ENCODE results near the gene PAQR6.
"Not testable (repeated sequence)": the region's sequence is repeated elsewhere in the genome, so short reads cannot be mapped to it uniquely, and the experiment has no call there.

PAQR6 gene

DNA sequence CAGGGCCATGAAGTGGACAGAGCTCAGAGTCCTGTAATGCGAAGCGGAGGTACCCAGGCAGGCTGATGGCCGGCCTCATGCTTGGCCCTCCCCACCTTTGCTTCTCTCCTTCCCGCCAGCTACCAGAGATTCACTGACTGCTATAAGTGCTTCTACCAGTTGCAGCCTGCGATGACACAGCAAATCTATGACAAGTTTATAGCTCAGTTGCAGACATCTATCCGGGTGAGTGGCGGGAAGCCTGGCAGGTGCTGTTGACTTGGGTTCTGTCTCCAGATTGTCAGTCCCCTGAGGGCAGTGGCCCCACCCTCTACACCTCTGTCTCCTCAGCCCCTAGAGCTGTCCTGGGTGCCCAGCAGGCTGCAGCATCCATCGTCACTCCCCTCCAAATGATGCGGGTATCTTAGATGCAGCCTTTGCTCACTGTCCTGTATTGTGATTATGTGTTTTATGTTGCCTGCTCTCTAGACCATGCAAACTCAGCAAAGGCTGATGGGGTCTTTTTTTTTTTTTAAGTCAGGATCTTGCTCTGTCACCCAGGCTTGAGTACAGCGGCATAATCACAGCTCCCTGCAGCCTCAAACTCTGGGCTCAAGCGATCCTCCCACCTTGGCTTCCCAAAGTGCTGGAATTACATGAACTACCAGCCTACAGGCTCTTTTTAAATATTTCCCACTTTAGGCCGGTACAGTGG is 15.5 kb downstream of the PAQR6 start:
- no peak for FAIRE-seq
- no peak for TF ChIP-seq POLR2A (IDR thresholded peaks at IDR 0.05; ENCODE audit: low read depth, low read length)
- DNase-seq (ENCODE audit: insufficient read length, low spot score): no peak

DNA sequence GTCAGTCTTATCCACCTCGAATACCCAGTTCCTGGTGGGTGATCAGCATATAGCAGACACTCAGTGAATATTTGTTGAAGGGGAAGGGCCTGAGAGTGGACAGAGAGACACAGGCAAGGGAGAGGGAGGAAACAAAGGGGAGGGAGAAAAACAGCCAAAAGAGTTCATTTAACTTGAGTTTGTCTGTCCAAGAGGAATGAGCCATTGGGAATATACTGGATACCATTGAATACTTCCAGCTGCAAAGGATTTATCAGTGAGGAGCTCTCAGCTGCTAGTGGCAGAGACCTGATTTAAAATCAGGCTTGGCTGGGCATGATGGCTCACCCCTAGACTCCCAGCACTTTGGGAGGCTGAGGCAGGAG is 17.4 kb downstream of the PAQR6 start:
- no peak for TF ChIP-seq POLR2A (IDR thresholded peaks at IDR 0.05; ENCODE audit: low read depth, low read length)

DNA sequence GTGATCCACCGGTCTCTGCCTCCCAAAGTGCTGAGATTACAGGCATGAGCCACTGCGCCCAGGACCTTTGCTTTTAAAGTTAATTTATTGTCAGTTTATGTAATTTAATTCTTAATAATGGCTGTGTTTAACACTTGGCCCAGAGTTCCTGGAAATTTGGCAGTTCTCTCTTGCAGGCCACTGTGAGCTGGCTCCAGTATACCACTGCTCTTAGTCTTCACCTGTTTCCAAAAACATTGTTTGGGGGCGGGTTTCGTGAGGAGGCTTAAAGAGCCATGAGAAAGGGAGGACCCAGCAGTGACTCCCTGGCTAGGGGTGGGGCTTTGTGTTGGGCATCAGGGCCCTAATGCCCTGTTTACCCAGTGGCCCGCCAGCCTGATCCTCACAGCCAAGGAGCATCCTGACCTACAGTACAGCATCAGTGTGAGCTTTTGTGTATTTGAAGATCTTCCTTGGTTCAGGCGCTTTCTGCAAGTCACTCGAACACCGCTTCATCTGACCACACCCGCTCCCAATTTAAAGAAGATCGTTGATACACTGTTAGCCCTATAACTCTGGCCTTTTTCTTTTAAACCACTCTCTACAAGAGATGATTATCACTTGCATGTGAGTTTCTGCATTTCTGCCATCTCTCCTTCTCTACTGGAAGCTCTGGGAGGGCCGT is 17.9 kb downstream of the PAQR6 start:
- no peak for DNase-seq (ENCODE audit: insufficient read length, low spot score)
- TF ChIP-seq POLR2A (IDR thresholded peaks at IDR 0.05; ENCODE audit: low read depth, low read length): no peak
- no peak for FAIRE-seq

More for the DNA sequence above, 17.4 kb downstream of the PAQR6 start:
- DNase-seq (ENCODE audit: insufficient read length, low spot score): no peak
- FAIRE-seq: no peak

DNA sequence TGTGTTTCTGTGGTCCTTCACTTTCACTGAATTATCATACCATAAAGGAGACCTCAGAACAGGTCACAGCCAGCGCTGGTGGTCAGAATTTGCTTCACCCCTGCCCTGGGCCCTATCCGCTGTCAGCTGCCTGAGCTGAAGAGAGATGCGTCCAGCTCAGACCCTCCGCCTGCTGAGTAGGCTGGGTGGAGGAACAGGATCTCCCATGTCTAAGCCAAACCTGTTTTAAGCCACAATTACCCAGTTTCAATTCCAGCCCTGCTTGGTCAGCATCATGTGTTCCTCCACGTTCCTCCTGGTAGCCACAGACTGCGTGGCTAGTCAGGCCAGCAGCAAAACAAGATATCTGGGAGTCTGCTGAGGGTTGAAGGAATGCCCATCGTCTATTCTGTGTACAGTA is 19.4 kb downstream of the PAQR6 start:
- DNase-seq (ENCODE audit: insufficient read length, low spot score) (no peak), FAIRE-seq (no peak)
- TF ChIP-seq POLR2A (IDR thresholded peaks at IDR 0.05; ENCODE audit: low read depth, low read length): no peak

DNA sequence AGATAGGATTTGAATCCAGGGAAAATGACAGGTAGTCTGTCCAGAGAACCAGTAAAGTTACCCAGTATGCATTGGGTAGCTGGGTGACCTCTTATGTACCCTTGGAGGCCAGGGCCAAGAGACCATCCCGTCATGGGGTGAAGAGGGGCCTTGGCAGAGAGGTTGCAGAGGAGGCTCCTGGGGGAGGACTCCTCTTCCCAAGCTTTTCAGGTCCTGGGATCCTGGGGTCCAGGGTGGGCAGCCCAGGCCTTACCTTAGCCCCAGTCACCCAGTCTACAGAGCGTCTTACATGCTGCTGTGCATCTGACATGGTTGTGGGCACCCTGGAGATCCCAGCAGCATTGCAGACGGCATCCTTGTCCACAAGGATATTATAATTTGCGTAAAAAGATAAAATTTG is 21.1 kb downstream of the PAQR6 start:
- DNase-seq (ENCODE audit: insufficient read length, low spot score): no peak
- FAIRE-seq: no peak
- no peak for TF ChIP-seq POLR2A (IDR thresholded peaks at IDR 0.05; ENCODE audit: low read depth, low read length)

DNA sequence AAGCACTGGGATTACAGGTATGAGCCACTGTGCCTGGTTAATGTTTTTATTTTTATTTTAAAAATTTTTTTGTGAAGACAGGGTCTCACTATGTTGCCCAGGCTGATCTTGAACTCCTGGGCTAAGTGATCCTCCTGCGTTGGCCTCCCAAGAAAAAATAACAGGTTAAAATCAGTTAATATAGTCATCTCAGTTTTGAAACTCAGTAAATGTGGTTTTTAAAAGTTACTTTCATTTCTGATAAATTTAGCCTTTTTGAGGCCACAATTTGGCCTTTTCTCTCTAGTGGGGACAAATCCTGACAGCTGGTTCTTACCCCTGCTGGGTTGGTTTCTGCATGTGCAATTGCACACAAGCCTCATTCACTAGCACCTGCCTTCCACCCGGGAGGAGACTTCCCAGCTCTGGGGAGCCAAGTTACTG is 21.7 kb downstream of the PAQR6 start:
- FAIRE-seq (no peak), DNase-seq (ENCODE audit: insufficient read length, low spot score) (no peak)
- TF ChIP-seq POLR2A (IDR thresholded peaks at IDR 0.05; ENCODE audit: low read depth, low read length): no peak

DNA sequence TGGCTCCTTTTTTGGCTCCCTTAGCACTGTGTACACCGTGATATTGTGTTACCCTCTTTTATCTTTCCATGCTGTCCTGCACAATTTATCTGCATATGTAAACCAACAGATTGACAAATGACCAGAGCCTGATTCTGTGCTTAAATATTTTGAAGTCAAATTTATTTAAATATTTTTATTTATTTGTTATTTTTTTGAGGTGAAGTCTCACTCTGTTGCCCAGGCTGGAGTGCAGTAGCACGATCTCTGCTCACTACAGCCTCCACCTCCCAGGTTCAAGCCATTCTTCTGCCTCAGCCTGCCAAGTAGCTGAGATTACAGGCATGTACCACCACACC is 22.2 kb downstream of the PAQR6 start:
- TF ChIP-seq POLR2A (IDR thresholded peaks at IDR 0.05; ENCODE audit: low read depth, low read length): no peak
- FAIRE-seq (no peak), DNase-seq (ENCODE audit: insufficient read length, low spot score) (no peak)

DNA sequence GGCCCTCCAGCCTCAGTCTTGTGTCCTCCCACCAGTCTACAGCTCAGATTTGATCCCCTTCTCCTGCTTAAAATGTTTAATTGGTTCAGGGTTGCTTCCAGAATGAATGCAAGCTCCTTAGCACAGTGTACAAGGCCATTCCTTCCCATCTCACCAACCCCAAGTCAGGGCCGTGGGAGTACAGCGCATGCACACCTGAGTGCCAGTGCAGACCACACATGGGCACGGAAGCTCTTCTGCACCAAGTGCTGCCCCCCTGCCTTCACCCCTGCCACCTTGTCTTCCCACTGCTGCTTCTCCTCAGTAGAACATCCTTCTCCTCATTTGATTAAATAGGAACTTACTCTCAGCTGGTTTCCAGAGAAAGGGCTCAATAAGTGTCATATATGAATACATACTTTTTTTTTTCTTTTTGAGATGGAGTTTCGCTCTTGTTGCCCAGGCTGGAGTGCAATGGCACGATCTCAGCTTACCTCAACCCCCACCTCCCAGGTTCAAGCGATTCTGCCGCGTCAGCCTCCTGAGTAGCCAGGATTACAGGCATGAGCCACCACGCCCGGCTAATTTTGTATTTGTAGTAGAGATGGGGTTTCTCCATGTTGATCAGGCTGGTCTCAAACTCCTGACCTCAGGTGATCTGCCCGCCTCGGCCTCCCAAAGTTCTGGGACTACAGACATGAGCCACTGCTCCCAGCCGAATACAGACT is 25.7 kb downstream of the PAQR6 start:
- TF ChIP-seq POLR2A (IDR thresholded peaks at IDR 0.05; ENCODE audit: low read depth, low read length): no peak
- DNase-seq (ENCODE audit: insufficient read length, low spot score): no peak
- FAIRE-seq: no peak

DNA sequence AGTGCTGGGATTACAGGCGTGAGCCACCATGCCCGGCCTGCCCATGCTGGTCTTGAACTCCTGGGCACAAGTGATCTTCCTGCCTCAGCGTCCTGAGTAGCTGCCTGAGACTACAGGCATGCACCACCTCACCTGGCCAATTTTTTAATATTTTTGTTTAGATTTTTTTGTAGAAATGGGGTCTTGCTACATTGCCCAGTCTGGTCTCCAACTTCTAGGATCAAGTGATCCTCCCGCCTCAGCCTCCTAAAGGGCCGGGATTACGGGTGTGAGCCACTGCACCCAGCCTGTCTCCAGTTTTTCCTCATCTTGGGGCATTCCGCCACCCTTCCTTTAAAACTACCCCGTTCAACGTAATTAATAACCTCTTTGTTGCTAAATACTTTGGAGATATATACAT is 27.6 kb downstream of the PAQR6 start:
- no peak for TF ChIP-seq POLR2A (IDR thresholded peaks at IDR 0.05; ENCODE audit: low read depth, low read length)
- DNase-seq (ENCODE audit: insufficient read length, low spot score): no peak
- FAIRE-seq: no peak

DNA sequence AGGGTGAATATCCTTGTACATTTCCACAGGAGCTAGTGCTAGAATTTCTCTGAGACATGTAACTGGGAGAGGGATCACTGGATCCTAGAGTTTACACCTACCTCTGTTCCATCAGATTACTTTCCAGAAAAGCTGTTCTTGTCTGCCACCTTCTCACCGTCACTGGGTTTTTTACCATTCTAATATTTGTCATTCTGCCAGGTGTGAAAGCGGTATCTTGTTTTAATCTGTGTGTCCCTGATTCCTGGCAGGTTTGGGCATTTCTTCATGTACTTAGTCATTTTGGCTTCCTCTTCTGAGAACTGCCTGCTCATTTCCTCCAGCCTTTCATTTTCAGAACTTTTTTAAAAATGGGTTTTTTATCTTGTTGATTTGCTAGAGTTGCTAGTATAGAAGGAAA is 30.0 kb downstream of the PAQR6 start:
- DNase-seq (ENCODE audit: insufficient read length, low spot score) (peak; percentile 54), FAIRE-seq (no peak)
- no peak for TF ChIP-seq POLR2A (IDR thresholded peaks at IDR 0.05; ENCODE audit: low read depth, low read length)

DNA sequence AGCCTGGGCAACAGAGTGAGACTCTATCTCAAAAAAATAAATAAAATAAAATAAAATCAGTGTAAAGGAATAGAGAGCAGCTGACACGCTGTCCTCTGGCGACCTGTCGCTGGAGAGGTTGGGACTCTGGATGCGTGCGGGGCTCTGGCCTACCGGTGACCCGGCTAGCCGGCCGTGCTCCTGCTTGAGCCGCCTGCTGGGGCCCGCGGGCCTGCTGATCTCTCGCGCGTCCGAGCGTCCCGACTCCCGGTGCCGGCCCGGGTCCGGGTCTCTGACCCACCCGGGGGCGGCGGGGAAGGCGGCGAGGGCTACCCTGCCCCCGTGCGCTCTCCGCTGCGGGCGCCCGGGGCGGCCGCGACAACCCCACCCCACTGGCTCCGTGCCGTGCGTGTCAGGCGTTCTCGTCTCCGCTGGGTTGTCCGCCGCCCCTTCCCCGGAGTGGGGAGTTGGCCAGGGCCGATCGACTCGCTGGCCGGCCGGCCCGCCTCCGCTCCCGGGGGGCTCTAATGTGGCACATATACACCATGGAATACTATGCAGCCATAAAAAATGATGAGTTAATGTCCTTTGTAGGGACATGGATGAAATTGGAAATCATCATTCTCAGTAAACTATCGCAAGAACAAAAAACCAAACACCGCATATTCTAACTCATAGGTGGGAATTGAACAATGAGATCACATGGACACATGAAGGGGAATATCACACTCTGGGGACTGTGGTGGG is 31.3 kb downstream of the PAQR6 start:
- peak; percentile 6 for FAIRE-seq

DNA sequence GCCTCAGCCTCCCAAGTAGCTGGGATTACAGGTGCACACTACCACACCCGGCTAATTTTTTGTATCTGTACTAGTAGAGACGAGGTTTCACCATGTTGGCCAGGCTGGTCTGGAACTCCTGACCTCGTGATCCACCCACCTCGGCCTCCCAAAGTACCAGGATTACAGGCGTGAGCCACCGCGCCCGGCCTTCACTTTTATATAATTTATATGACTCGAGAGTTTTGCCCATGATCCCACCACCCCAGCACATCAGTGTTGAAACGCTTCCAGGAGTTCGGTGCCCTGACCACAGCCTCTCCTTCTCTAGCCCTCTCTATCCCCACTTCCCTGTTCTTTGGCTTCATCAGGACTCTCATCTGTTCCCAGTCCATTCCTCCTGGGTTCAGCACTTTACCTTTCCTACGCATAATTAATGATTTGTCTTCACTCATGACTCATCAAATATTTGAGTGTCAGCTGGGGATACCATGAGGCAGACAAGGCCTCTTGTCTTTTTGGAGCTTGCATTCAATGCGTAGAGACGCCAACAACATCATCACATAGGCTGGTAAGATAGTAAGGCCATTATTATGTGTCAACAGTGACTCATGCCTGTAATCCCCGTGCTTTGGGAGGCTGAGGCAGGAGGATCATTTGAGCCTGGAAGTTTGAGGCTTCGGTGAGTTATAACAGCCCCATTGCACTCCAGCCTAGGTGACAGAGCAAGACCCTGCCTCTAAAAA is 33.7 kb downstream of the PAQR6 start:
- DNase-seq (ENCODE audit: insufficient read length, low spot score) (peak; percentile 84), FAIRE-seq (no peak)
- no peak for TF ChIP-seq POLR2A (IDR thresholded peaks at IDR 0.05; ENCODE audit: low read depth, low read length)

More for the DNA sequence above, 31.3 kb downstream of the PAQR6 start:
- DNase-seq (ENCODE audit: insufficient read length, low spot score): not testable (repeated sequence)

DNA sequence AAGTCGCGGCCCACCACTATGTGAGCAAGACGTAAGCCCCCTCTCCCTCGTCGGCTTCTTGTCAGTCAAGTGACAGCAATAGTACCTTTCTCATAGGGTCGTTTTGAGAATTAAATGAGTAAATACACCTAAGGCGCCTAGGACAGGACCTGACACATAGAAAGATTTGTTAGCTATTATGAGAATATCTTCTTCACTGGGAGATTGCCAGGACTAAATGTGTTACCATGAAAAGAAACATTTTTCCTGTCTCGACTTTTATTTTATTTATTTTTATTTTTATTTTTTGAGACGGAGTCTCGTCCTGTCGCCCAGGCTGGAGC is 34.3 kb downstream of the PAQR6 start:
- FAIRE-seq: no peak
- no peak for TF ChIP-seq POLR2A (IDR thresholded peaks at IDR 0.05; ENCODE audit: low read depth, low read length)

More for the DNA sequence above, 34.3 kb downstream of the PAQR6 start:
- no peak for DNase-seq (ENCODE audit: insufficient read length, low spot score)
